HG02588 (cell line): Measurements from ENCODE around the gene RUFY3.
"Not testable (repeated sequence)": the region's sequence is repeated elsewhere in the genome, so short reads cannot be mapped to it uniquely, and the experiment has no call there.

Source experiments
- ATAC-seq: cut with Tn5 transposase; IDR thresholded peaks from one replicate; pipeline ENCODE4 v1.9.1; 2021; ENCODE audit warnings: mild to moderate bottlenecking, moderate library complexity; ENCODE audit not compliant: unreplicated experiment

Gene RUFY3

DNA sequence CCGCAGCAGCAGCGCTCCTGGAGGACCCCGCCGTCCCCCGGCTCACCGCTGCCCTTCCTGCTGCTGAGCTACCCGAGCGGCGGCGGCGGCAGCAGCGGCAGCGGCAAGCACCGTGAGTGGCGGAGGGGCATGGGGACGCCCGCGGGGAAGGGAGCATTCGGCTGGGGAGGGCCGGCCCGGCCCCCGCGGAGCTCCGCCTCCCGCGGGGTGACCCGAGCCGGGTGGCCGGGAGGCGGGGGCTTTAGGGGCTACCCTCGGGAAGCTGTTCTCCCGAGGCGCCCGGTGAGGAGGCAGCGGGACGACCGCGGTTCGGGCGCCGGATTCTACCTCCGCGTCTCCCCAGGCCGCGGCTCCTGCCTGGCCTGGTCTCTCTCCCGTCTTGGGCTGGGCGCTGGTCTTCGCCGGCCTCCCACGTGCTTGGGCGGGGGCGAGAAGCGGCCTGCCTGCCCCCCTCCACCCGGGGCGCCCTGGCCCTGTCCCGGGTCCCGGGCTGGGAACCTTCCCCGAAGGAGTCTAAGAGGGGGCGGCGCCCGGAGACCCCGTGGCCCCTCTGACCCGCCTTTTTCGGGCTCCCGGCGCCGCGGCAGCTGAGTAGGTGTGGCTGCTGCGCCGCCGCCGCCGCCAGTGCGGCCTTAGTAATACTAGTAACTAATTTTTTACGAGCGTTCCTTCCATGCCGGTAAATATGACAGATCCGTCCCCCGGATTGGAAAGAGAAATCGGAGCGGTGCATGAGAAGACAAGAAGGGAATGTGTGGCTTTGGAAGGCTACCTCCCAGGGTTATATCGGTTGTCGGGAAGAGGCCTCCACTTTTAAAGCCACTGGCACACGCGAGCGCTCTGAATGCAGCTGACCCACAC is 16.4 kb upstream of the RUFY3 start:
- peak; percentile 62 for ATAC-seq

DNA sequence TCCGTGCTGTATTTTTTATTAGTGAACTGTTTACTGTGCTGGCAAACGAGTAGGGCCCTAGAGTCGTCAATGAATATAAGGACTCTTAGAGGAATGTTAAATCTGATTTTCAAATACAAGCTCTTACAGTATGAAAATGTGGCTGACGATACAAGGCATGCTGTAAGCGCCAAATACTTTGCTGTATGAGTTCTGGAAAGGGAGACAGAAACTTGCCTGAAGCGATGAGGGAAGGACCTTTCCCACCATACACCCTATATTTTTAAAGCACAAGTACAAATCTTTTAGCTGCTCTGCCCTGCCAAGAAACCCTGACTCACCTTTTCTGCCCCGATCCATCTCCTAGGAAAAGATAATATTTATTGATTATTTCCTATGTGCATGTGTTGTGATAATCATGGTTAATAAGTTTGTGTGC is 15.7 kb upstream of the RUFY3 start:
- no peak for ATAC-seq

DNA sequence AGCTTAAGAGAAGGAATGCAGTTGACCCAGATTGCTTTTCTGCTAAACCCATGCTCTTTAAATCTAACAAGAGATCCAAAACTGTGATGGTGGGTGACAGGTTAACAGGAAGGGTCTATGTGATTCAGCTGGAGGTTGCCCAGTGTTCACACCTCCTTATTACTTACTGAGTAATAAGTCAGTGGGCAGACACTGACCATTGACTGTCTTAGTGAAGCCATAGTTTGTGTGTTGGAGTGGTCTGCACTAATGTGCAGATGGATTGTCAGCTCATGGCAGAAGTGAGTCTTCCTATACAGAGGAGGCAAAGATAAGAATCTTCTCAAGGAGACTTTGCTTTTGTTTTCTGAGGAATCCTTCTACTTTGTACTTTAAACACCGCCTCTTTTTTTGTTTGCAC is 15.2 kb upstream of the RUFY3 start:
- ATAC-seq: no peak

- no peak for ATAC-seq
These were observed 12.1 kb upstream of the RUFY3 start for GRCh38 chr4:70709611-70710205.

- ATAC-seq: no peak
These were observed 10.2 kb upstream of the RUFY3 start for GRCh38 chr4:70711599-70711998.

DNA sequence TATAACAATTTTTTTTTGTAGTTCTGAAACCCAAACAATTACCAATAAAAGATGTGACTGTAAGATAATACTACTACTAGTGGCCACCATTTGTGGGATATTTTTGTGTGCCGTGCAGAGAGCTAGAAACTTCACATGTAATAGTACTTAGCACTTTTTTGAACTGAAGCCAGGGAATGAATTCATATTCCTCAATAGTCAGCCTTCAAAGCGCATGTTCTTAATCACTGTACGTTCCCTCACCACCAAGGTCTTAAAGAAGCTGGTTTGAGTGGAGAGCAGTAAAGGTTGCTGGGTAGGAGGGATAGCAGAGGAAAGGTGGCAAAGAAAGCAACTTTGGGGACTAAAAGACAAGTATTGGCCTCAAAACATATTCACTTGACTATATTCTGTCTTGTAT is 9.6 kb upstream of the RUFY3 start:
- no peak for ATAC-seq

GRCh38 chr4:70712604-70713452 is 8.9 kb upstream of the RUFY3 start:
- ATAC-seq: no peak

DNA sequence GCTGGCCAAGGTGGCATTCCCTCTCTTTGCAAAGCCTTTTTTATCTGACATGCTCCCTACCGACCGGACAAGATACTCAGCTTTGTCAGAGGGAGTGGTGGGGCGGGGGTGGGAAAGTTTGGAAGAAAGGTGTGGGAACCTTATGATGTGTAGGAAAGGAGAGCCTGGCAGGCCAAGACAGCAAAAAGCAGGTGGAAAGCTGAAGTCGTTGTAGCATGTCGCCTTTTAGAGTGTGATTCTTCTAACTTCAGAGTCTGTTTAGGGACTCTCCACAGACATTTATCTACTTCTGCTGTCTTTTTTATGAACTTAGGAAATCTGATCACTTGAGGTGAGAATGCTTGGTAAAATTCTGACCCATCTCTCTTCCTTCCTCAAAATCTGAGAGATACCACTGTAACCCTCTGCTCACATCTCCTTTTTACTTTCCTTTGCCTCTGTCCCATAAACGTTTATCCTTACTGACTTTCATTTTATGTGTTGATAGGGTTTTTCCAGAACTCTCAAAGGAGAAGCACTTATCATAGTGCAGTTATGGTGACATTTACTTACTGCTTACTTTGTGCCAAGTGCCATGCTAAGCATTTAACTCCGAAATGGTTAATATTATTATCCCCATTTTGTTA is 8.2 kb upstream of the RUFY3 start:
- ATAC-seq: peak; percentile 42

DNA sequence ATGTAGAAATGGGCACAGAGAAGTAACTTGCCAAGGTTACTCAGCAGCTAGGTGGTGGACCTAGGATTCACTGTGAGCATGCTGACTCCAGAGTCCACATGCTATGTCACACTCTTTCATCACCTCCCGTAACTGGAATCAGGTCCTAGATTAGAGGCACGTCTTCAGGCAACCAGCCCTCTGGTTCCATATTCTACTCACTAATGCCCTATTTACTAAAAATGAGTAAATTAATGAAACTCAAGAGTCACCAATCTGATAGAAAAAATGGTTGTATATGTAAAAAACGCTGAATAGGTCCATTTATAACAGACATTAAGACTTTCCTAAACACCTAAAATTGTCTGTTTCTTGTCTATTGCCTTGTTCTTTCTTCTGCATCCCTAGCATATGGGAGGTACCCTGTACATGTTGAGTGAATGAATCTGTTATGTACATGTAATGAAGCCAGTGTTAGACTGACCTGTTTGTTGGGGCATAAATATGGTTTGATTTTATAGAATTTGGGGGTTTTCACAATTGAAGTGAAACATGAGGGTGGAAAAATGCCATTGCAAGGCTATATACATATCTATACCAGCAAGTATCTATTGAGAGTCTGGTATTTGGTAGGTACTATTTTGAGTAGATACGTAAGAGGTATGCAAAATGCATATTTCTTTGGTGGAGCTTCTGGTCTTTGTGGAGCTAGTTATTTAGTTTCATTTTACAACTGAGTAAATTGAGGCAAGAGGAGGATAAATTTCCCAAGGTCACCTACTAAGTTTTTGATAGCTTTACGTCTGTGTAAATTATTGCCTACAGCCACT is 7.5 kb upstream of the RUFY3 start:
- ATAC-seq: peak; percentile 52

- ATAC-seq: no peak
These were observed 6.7 kb upstream of the RUFY3 start for GRCh38 chr4:70715097-70715496.

DNA sequence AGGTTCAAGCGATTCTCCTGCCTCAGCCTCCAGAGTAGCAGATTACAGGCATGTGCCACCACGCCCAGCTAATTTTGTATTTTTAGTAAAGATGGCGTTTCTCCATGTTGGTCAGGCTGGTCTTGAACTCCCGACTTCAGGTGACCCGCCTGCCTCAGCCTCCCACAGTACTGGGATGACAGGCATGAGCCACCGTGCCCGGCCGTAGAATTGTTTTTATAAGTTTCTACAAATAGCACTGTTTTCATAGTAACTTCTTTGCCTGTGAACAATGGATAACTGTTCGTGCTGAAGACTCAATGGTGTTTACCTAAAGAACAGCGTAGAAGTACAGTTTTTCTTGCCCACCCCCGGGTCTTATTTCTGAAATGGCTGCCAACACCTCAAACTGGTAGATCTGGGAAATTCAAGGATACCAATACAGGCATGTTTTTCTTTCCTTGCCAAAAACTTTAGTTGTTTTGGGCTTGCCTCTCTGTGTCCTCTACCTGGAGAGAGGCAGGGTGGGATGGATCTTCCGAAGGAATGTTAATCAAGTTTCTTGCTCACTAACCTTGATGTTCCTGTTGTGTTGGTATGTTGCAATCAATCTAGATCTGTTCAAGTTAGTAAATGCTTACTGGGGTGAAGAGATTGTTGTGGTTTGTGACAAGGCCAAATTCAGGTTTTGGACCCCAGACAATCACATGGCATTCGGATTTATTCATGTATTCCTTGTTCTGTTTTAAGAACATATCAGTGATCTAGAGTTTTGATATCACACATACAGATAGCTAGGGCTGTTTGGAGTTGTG is 2.8 kb upstream of the RUFY3 start:
- no peak for ATAC-seq

GRCh38 chr4:70722199-70722791 is 531 bp downstream of the RUFY3 start:
- no peak for ATAC-seq

GRCh38 chr4:70724463-70724862 is 2.7 kb downstream of the RUFY3 start:
- no peak for ATAC-seq

DNA sequence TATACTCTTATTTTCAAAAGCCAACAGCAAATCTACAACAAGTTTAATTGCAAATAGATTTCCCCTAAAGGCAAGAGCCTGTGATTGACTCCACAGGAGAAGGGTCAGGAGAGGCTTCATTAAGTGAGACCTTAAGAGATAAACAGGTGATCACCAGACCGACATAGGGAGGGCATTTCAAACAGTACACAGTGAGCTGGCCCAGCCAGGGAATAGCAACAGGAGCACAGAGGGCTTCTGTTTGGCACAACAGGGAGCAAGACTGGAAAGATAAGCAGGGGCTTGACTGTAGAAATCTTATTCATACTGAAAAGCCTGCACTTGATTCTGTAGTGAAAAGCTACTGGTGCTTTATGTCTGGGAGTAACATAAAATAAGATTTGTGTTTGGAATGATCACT is 3.9 kb downstream of the RUFY3 start:
- ATAC-seq: no peak

DNA sequence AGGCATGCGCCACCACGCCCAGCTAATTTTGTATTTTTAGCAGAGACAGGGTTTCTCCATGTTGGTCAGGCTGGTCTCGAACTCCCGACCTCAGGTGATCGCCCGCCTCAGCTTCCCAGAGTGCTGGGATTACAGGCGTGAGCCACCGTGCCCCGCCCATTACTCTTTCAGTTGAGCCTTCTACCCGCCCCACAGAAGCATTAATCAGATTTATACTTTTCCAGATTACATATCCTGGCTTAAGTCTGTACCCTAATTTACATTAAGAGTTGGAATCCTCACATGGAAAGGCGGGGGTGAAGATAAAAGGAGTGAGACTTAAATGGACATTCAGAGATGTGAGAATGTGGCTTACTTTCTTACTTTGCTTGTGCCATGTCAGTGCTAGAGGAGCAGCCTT is 4.8 kb downstream of the RUFY3 start:
- ATAC-seq: not testable (repeated sequence)

DNA sequence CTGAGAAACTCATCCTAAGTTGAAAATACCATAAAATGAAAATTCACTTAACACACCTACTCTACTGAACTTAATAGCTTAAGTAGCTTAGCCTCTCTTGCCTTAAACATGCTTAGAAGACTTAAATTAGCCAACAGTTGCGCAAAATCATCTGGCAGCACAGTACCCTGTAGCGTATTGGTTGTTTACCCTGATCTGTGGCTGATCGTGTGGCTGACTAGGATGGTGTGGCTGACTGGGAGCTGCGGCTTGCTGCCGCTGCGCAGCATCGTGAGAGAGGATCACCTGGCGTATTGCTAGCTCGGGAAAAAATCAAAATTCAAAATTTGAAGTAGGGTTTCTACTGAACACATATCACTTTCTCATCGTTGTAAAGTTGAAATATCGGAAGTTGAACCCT is 6.3 kb downstream of the RUFY3 start:
- ATAC-seq: no peak

- not testable (repeated sequence) for ATAC-seq
These were observed 11.1 kb downstream of the RUFY3 start for GRCh38 chr4:70732878-70733277.

DNA sequence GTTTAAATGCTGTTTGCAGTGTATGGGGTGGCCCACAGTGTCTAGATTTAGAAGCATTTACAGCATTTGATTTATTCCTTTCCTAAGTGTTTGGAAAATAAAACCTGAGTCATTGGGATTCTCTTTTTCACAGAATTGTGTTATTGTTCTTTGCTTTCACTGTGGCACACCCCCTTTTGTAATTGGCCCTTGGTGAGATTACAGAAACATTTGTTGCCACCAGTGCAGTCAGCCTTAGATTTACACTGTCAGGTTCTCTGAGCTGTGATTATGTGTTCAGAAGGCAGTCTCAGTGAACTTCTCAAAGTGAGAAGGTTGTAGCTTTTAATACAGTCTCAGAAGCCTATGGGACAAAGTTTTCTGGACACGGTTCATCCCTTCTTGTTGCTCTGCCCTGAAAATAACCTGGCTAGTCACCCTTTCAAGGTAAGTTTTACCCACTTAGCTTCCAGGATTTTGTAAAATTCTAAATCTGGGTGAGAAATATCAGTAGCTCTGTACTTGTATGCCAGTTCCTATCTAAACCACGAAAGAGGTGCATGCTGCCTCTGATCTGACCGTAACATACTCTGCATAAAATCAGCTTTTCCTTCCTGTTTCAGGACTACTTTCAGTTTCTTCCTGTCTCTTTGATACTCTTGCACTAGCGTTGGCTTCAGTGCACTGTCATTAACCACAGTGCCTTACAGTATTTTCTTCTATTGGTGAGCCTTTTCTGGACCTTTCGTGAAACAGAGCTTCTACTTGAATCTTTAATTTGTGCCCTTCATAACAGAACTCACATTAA is 12.6 kb downstream of the RUFY3 start:
- peak; percentile 86 for ATAC-seq
